IPS-NIHi11 (cell line): ENCODE measurements around the gene LPP.

Source experiments
- DNase-seq: peaks from one replicate; pipeline ENCODE4 v3.0.0; 2012; ENCODE audit warnings: mixed read lengths, low spot score

The LPP gene

DNA sequence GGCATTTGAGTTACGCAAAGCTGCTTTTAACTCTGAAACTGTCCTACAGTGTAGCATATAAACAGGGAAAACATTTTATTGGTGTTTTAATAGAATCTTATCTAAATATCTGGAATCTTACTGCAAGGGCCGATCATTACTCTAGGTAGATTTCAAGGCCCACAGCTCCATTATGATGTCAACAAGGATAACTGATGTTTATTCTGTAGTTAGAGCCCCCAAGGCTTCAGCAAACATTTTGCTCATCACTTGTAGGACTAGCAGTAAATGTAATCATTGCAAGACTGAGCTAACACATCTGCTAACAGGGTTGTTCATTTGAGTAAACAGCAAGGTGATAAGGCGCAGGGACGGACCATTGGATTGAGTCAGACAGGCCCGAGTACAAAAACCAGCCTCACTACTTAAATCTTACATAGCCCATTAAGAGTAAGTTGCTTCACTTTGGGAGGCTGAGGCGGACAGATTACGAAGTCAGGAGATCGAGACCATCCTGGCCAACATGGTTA is 685.3 kb downstream of the LPP start:
- no peak for DNase-seq

DNA sequence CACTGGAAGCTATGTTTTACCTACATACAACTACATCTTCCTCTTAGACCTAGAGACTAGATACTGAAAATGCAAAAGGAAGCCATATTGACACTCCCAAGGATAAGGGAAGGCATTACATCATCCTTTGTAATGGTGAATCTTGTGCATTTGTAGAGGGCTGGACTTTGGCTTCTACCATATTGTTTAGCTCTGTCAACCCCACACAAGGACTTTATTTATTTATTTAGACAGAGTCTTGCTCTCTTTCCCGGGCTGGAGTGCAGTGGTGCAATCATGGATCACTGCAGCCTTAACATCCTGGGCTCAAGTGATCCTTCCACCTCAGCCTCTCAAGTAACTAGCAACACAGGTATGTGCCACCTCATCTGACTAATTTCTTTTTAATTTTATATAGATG is 686.3 kb downstream of the LPP start:
- DNase-seq, result no peak

DNA sequence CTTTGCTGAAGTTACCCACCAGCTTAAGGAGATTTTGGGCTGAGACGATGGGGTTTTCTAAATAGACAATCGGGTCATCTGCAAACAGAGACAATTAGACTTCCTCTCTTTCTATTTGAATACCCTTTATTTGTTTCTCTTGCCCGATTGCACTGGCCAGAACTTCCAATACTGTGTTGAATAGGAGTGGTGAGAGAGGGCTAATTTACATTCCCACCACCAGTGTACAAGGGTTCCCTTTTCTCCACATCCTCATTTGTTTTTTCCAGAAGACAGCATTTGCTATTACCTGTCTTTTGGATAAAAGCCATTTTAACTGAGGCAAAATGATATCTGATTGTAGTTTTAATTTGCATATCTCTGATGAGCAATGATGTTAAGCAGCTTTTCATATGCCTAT is 687.9 kb downstream of the LPP start:
- no peak for DNase-seq

DNA sequence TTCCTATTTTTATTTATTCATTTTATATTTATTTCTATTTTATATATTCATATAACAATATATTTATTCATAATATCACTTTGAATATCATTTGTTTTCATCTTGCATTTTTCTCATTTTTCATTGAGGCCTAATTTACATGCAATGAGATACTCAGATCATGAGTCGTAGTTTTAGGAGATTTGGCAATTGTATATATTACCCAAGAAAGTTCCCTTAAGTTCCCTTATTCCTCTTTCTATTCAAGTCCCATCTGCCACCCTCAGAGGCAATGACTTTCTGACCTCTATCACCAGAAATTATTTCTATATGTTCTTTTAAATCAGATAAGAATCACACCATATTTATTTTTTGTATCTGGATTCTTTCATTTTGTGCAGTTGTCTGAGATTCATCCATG is 688.7 kb downstream of the LPP start:
- DNase-seq, result no peak

DNA sequence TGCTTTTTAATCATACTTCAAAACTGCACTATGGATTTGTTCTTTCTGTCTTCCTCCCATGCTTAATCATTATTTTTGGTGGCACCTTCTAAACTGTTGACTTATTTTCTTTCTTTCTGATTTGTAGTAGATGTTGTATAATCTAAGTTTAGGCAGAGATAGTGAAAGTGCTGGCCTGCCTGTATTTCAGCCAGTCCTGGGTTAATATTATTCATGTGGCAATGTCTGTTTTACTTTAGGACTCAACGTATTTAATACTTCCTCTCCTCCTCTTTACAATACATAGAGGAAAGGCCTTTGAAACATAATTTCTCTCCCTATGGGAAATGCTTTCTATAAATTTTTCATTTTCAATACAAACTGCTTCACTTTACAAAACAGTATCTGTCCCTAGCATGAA is 690.1 kb downstream of the LPP start:
- no peak for DNase-seq

DNA sequence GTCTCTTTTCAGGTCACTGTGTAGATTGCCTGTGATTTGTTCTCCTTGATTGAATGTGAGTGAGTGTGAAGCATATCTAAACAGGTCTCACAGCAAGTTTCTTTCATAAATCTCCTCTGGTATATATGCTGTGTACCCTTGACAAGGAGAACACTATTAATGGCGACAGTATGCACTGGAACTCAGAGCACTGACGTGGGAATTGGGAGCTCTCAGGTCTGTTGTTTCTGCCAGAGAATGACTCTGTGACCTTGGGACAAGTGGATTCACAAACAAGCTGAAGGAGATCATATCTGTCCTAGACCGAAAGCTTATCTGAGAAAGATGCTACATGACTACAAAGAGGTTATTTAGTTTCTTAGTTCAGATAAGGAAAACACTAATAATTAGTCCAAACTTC is 691.6 kb downstream of the LPP start:
- no peak for DNase-seq

DNA sequence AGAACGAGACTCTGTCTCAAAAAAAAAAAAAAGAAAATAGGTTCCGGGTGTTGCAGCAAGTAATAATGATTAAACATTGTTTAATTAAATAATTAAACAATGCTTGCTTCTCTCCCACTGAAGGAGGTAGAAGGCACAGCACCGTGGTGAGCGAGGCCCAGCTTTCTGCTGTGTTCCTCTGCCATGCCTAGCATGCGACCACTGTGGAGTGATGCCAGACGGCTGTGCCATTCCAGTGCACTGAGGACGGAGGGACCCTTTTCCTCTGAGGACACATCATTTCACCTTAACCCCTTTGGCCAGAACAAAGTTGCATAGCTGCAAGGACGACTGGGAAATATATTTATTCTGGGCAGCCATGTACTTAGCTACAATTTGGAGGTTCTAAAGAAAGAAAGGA is 695.0 kb downstream of the LPP start:
- DNase-seq, result no peak

DNA sequence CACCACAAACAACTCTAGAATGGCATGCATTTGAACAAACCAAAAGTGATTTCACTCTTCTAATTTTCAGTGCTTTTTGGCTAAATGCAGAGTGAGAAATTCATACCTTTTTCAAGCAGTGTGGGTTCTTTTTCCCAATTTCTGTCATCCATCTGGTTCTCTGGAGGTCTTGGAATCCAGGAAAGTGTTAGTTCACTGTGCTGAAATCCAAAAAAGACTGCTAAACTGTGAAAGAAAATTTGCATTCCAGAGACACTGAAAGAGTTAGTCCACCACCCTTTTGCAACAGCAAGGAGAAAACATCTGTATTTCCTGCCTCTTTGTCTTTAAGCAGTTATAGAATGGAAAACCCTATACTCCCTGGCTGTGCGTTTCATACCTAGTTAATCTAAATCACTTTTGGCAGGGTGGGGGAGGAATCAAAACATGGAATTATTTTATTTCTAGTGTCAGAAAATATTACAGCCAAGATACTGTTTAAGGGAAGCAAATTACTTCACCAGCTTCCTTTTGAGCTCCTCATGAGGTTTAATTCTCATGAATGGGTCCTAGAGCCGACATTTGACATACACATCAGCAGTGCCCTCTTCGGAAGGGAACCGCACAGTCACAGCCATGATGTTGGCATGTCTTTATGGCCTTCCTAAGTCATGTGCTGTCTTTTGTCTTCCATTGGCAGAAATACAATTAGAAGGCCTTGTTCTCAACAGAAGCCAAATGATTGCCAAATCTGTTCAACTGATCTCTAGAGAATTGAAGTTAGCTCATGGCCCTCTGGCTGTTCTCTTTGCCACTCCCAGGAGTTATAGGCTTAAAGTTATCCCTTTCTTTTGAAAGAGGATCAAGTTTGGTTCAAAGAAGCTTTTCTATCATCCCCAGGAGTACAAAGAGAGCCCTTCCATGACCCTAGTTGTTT is 700.2 kb downstream of the LPP start:
- DNase-seq, result no peak

DNA sequence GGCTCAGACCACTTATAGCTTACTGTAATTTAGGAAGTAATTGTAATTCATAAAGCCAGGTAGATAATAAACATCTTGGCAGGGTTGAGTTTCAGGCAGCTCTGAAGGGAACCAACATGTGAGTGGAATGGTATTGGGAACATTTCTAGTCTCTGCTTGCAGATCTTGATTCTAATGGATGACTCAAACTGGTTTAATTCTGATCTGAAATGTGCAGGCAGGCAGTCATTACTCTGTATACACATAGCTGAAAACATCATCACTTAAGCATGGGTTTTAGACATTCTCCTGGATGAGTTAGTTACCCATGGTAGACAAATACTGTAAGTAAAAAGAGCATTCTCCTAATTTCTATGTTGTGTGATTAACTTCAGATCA is 700.8 kb downstream of the LPP start:
- no peak for DNase-seq

DNA sequence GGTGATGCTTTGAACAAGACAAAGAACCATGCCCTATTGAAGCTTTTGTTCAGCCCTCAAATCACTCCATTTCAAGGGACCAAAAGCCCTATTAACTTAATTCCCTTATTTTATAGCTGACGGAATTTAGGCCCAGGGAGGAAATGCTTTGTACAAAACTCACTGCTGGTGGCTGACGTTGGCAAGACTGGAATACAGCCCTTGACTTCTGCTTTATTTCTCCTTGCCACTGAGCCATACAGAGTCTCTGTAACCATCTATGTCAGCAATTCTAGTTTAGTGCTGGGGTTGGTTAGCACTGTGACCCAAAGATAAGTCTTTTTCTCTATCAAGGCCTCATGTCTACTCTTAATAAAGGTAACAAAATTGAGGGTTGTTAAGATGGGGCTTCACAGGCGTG is 701.7 kb downstream of the LPP start:
- no peak for DNase-seq

DNA sequence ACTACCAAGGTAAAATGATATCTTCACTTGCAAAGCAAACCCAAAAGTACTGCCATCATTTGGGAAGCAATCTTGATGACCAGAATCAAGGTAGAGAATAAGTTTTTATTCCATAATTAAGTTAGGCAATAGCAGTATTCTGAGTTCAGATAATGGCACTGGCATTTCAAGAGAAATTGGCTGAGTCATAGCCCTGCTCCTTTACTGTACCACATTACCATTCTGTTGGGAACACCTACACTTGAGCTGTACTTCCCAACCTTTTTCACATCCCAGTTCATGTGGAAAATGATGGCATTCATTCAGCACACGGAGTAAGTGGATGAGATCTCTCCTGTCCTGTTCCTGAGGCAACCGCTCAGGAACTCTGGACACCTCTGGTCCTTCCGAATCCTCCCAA is 706.2 kb downstream of the LPP start:
- no peak for DNase-seq

DNA sequence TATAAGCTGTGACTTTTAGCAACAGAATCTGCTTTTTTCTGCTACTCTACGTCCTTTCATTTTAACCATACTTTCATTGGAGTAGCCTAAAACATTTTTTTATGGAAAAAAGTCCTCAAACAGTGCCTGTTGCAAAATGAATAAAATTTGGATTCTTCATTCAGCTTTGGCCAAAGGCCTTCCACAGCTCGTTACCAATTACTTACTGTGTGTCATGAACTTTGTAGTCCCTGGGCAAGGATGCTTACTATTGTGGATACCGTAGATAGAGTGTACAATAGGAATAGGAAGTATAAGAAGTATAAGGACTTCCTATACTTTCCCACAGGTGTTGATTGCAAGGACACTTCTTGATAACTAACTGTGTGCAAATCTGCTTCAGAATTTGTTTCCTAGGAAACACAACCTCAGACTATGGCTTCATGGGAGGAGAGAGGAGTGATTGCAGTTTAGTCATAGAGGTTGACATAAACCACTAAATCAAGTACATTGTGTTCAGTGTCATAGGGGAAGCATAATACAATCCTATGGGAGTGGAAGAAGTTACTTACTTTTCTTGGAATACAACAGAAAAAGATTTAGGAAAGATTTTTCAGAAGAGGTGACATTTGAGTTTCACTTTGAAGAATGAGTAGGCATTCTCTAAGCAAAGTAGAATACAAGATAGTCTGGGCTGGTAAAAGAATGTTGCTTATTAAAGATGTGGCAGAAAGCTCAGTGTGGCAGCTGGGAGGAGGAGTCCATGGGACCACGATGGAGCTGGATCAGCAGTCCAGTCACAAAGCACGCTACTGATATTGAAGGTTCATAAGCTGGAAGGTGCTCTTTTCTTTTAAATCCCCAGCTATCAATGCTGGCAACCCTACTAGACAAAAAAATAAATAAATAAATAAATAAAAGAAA is 708.1 kb downstream of the LPP start:
- DNase-seq, result no peak

DNA sequence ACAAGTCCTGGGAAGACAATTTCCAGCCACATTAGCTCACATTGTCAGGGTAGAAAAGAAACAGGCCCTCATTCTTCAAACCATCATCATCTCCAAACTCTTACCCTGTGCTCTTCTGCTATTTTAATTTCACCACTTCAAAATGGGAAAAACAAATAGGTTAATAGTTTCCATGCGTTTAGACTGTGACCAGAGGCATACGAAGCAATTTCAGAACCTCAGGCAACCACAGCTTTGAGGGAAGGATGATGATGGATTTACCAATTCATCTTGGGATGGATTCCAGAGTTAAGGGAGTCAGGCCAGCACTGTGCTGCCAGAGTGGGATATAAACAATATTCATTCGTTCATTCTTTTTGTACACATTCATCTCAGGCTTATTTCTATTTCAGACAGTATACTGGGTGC is 710.0 kb downstream of the LPP start:
- no peak for DNase-seq

DNA sequence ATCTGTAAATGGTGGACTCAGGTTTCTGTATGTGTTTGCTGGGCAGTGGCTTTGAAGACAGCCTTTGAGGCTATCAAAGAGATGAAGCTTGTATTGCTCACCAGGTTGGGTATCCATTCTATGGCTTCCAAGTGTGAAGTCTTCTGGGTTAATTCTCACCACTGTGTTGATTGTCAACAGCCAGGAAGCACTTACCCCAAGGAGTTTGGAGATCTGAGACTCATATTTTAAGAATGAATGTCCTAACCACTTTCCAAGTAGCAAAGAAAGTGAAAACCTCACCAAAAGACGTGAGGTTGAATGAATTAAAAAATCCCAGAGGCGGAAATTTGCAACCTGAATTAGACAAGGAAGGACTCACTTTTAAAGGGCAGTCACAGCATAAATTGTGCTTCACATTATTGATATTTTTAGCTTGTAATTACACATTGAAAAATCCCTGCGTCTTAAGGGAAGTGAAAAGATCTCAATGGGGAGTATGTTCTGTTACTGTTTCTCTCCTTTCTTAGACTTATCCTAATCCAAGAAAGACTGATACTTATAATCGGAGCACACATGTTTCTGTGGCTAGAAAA is 713.8 kb downstream of the LPP start:
- no peak for DNase-seq

DNA sequence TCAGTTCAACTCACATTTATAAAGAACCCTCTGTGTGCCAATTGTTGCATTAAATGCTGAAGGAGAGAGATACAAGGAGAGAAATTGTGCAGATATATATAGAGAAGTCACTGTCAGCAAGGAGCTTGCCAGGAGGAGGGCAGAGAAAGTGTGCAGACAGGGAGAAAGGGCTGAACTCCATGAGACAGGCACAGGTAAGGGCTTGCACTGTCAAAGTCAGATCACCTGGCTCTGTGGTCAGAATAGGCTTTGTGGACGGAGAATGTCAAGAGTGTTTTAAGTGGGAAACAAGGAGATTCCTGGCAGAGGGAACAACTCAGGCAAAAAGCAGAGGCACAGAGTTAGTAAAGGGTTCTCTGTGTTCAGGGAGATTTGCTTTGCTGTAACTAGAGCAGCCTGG is 714.8 kb downstream of the LPP start:
- no peak for DNase-seq

DNA sequence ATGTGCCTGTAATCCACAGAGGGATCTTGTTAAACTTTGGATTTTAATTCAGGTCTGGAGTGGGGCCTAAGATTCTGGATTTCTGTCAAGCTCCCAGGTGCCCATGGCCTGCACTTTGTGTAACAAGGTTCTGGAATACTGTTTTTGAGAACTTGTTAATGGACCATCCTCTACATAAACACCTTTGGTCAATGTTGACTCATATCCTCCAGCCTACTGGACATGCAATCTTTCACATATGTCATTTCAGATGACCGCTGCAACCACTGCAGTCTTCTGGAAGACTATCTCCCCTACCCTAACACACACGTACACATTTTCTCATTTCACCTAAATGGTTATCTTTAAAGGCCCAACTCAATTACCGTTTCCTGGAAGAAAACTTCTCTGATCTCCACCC is 715.7 kb downstream of the LPP start:
- no peak for DNase-seq

DNA sequence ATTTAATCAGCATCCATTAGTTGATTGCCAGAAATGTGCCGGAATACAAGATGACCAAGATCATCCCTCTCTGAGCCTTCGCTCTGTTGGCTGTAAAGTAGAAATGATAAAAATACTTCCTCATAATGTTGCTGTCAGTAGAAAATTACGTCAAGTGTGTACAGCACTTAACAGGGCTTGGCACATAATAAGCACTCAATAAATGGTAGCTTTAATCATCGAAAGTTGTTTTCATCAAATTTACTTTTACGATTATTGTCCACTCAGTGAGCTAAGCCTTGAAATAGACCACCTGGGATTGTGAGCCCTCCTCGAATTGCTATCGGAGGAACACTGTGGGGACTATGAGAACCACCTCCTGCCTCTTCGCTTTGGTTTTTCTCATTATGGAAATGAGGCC is 716.5 kb downstream of the LPP start:
- no peak for DNase-seq

DNA sequence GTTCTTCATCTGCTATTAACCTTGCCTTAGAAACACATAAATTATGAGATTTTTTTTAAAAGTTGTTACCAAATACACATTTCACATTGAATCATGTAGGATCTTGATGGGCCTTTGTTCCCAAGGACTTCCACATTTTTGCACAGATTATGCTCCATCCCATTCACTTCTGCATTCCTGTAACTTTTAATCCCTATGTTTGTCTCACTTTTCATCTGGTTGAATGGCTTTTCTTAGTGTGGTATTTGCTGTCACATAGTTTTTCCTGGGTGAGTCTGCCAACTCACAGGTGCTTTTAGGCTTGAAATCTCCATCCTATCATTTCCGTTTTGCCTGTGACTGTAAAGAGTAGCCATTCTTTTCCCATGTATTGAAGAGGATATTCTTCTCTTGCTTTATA is 720.6 kb downstream of the LPP start:
- no peak for DNase-seq

DNA sequence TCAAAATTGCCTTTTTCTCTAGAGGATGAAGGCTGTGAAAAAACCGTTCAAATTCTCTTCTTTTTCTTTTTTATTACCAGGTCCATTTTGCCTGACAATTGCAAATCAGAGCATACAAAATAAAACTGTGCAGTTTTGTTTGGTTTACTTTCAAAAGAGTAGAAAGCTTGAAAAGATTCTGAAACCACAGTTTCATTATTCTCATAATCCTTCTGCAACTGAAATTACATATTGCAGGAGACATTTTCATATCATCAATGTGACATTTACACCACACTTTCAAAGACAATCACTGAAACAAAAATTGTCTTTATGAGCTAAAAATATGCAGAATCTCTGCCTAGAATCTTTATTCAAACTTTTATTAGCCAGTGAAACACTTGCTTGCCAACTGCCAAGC is 721.5 kb downstream of the LPP start:
- DNase-seq, result no peak

DNA sequence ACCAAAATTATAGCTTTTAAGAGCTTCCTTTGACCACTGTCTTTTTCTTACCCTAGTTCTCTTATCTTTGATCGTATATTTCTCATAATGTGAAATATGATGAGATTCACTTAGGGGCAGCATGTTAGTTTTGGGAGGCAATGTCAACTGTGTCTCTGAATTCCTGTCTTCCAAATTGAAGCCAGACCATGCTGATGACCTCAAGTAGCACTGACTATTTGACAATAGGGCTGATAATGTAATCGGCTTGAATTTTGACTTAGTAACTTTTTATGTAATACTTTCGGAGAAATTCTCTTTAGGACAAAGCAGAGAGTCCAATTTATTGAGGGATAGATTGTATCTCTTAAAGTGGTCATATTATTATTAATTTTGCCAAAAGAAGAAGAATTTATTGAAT is 722.4 kb downstream of the LPP start:
- no peak for DNase-seq

DNA sequence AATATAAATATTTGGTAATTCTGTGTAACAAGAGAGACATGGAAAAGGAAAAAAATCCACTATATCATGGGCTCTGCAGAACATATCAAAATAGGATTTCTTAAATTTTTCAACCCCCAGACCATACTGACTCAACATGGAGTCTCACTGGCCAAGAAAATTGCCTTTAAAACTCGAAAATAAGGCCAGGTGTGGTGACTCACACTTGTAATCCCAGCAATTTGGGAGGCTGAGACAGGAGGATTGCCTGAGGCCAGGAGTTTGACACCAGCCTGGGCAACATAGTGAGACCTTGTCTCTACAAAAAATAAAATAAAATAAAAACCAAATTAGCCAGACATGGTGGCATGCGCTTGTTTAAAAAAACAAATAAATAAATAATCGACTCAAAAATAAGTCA is 723.4 kb downstream of the LPP start:
- no peak for DNase-seq

DNA sequence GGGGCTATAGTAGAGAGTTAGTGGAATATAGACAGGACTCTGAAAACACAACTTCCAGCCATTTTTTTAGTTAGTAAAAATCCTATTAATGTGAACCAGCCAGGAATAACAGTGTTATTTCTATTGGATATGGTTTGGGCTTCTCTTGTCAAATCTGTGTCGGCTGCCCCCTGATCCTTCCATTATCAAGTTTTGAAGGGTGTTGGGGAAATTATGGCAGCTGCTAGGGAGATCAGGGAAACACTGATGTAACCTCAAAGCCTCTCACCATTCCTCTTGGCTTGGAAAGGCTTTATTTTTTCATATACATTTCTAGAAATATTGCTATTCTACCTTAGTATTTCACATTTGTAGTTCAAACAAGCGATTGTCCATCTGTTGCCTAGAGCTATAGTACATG is 724.1 kb downstream of the LPP start:
- no peak for DNase-seq
